Endothelial cell of umbilical vein (primary cell): ENCODE measurements around the gene CERS6. TPM values are rescaled to one million over a fixed set of nuclear protein-coding genes. Genes with fewer than 3 reads are reported as not detected.

Source experiments
- BruUV-seq: library from RNA; stranded (reverse); fragments of 400-500 nt; replicated peaks from 2 replicates; lab custom pipeline; 2021; lab: Mats Ljungman, UMichigan
- CTCF ChIA-PET: fragments of 300-600, 350-600 bp; sonication (Branson Sonifier 250); formaldehyde crosslinking; loops from one replicate; lab custom pipeline; 2021; ENCODE audit warnings: antibody characterized with exemption, inconsistent platforms; lab: Charles Lee
- POLR2A ChIA-PET: fragments of 300-600, 350-600 bp; sonication (Branson Sonifier 250); formaldehyde crosslinking; loops from one replicate; lab custom pipeline; 2021; ENCODE audit warnings: antibody characterized with exemption, inconsistent platforms; lab: Charles Lee
- DNase-seq: peaks from one replicate; pipeline ENCODE4 v3.0.0-alpha.2; 2011; ENCODE audit warnings: low read depth, low spot score
- FAIRE-seq: peaks from 2 replicates; lab custom pipeline; 2011; peaks lifted over from hg19 to GRCh38; lab: Jason Lieb, UNC
- H2AFZ ChIP-seq: 2 replicates; pipeline ENCODE4 v1.6.0; 2012; ENCODE audit warnings: low read depth, low read length, control low read depth, inconsistent platforms
- H3K27ac ChIP-seq: 2 replicates; pipeline ENCODE4 v1.5.1; 2011; ENCODE audit warnings: low read depth, mild to moderate bottlenecking, control low read depth, low read length, moderate library complexity; ENCODE audit not compliant: insufficient read depth
- H3K27me3 ChIP-seq, 2 experiments: 2 replicates each; pipeline versions ENCODE4 v1.6.0 to v1.6.1; 2011; ENCODE audit warnings: low read length in 2 of 2, mixed read lengths in 1 of 2; ENCODE audit not compliant: control insufficient read depth in 2 of 2, insufficient read depth in 2 of 2
- H3K36me3 ChIP-seq, 2 experiments: 2 replicates in 1 of 2; 3 replicates in 1 of 2; pipeline ENCODE4 v1.5.1; 2011; ENCODE audit warnings: low read length in 2 of 2, mild to moderate bottlenecking in 1 of 2, moderate library complexity in 1 of 2; ENCODE audit not compliant: control insufficient read depth in 2 of 2, insufficient read depth in 2 of 2; ENCODE audit errors: extremely low read depth in 1 of 2
- H3K4me1 ChIP-seq: 3 replicates; pipeline ENCODE4 v1.5.1; 2011; ENCODE audit warnings: mild to moderate bottlenecking, low read length; ENCODE audit not compliant: control insufficient read depth, insufficient read depth; ENCODE audit errors: extremely low read depth
- H3K4me2 ChIP-seq: 2 replicates; pipeline ENCODE4 v1.6.1; 2011; ENCODE audit warnings: low read length, control low read depth, mixed read lengths; ENCODE audit not compliant: insufficient read depth
- H3K4me3 ChIP-seq, 3 experiments: fragments of 200-600 bp in 1 of 3; sonication (generic), shearing (Covaris generic) in 1 of 3; replicated peaks in 1 of 3; 2 replicates each; pipeline ENCODE4 v1.5.1; 2011 to 2016; ENCODE audit warnings: control low read depth in 3 of 3, low read length in 3 of 3, mild to moderate bottlenecking in 2 of 3, inconsistent platforms in 1 of 3, low read depth in 1 of 3, moderate library complexity in 1 of 3; ENCODE audit not compliant: insufficient read depth in 1 of 3
- H3K79me2 ChIP-seq: 2 replicates; pipeline ENCODE4 v1.6.0; 2012; ENCODE audit warnings: low read length, inconsistent platforms; ENCODE audit not compliant: control insufficient read depth, insufficient read depth
- H3K9ac ChIP-seq: replicated peaks from 2 replicates; pipeline ENCODE3; 2011; ENCODE audit warnings: low read length, control low read depth; ENCODE audit not compliant: insufficient read depth; ENCODE audit errors: extremely low read depth
- H3K9me1 ChIP-seq: replicated peaks from 3 replicates; pipeline ENCODE4 v1.6.0; 2011; ENCODE audit warnings: mild to moderate bottlenecking, low read length; ENCODE audit not compliant: control insufficient read depth, insufficient read depth; ENCODE audit errors: extremely low read depth
- H3K9me3 ChIP-seq: replicated peaks from 2 replicates; pipeline ENCODE4 v1.5.1; 2012; ENCODE audit warnings: low read length, inconsistent platforms; ENCODE audit not compliant: control insufficient read depth, insufficient read depth
- H4K20me1 ChIP-seq: replicated peaks from 2 replicates; pipeline ENCODE3; 2011; ENCODE audit warnings: mild to moderate bottlenecking, low read length; ENCODE audit not compliant: control insufficient read depth, insufficient read depth; ENCODE audit errors: extremely low read depth
- CTCF ChIP-seq, 2 donors: IDR thresholded peaks; 1 replicate in 1 of 2; 2 replicates in 1 of 2; pipeline ENCODE4 v1.5.1; 2011; ENCODE audit warnings: low read length in 2 of 2, mild to moderate bottlenecking in 2 of 2, moderate library complexity in 2 of 2, control low read depth in 1 of 2, inconsistent platforms in 1 of 2, low read depth in 1 of 2; ENCODE audit not compliant: insufficient read depth in 1 of 2; ENCODE audit errors: extremely low read depth in 1 of 2
- EZH2 ChIP-seq: IDR thresholded peaks from 2 replicates; pipeline ENCODE4 v1.6.1; 2012; ENCODE audit warnings: borderline replicate concordance, low read depth, mild to moderate bottlenecking, moderate library complexity, low read length, inconsistent platforms; ENCODE audit not compliant: severe bottlenecking
- FOS ChIP-seq: IDR thresholded peaks from 2 replicates; pipeline ENCODE4 v1.6.1; 2011; ENCODE audit warnings: mild to moderate bottlenecking, low read length, moderate library complexity, borderline replicate concordance; ENCODE audit not compliant: insufficient read depth
- GATA2 ChIP-seq: IDR thresholded peaks from 2 replicates; pipeline ENCODE4 v1.7.0; 2011; ENCODE audit warnings: low read depth, mild to moderate bottlenecking, moderate library complexity, mixed read lengths, low read length; ENCODE audit not compliant: insufficient read length, insufficient read depth
- JUN ChIP-seq: IDR thresholded peaks from 2 replicates; pipeline ENCODE4 v1.6.1; 2011; ENCODE audit warnings: borderline replicate concordance, low read depth; ENCODE audit not compliant: insufficient read length, insufficient read depth
- MAX ChIP-seq: IDR thresholded peaks from 2 replicates; pipeline ENCODE4 v1.6.1; 2011; ENCODE audit not compliant: insufficient read depth, insufficient read length
- MYC ChIP-seq: IDR thresholded peaks from one replicate; pipeline ENCODE4 v1.6.1; 2011; ENCODE audit warnings: mild to moderate bottlenecking, low read depth, low read length
- POLR2A ChIP-seq: IDR thresholded peaks from 2 replicates; pipeline ENCODE4 v1.6.1; 2012; ENCODE audit warnings: low read depth, mild to moderate bottlenecking, control low read depth, low read length
- POLR2AphosphoS5 ChIP-seq: IDR thresholded peaks from 2 replicates; pipeline ENCODE4 v1.6.1; 2012; ENCODE audit warnings: low read depth, mild to moderate bottlenecking, control low read depth, low read length, moderate library complexity; ENCODE audit not compliant: insufficient read depth
- dilution Hi-C: fragments of 300-500 bp; cut with MboI; formaldehyde crosslinking; loops from one replicate; pipeline ENCODE4 v1.15.0; 2019; ENCODE audit warnings: low sequenced_read_pairs; ENCODE audit not compliant: extremely low pct_ligation_motif_present
- intact Hi-C: fragments of 100-400 bp; cut with micrococcal nuclease; formaldehyde crosslinking; loops from one replicate; pipeline ENCODE4 v1.10.0; 2022
- polyA plus RNA-seq, 4 experiments: library from polyadenylated mRNA; depleted of rRNA in 3 of 4; stranded (reverse) in 3 of 4; unstranded in 1 of 4; fragments of >200 nt; gene quantifications; 2 replicates each; pipeline versions ENCODE4 v1.2.1 to v1.2.3, GENCODE V29; 2011 to 2012; ENCODE audit warnings: missing spikeins in 1 of 4
- total RNA-seq: library from RNA; stranded (reverse); gene quantifications from 2 replicates; pipeline ENCODE4 v1.2.3, GENCODE V29; 2021

The CERS6 gene
- total and polyA plus RNA-seq, 2 donors (not counting 3 experiments of a cell fraction or from before 2014, with no cell fraction given): 2.7 to 11.7 TPM

- Histone ChIP-seq H3K9ac (no peak overlapping the region), H3K4me3 (no peak overlapping the region), H3K4me2 (no peak overlapping the region), H3K4me1 (peaks cover 4% of the 10 kb centered on the region), H3K36me3 (no peaks in the 10 kb centered on the region), H3K27me3 (no peaks in the 10 kb centered on the region), H2AFZ (no peak overlapping the region), H3K9me1 (no peaks in the 10 kb centered on the region), H4K20me1 (no peaks in the 10 kb centered on the region), H3K9me3 (no peaks in the 10 kb centered on the region), H3K27ac (no peak overlapping the region), H3K79me2 (peaks cover 2% of the 10 kb centered on the region)
- dilution Hi-C loops: no loop called here
- no peak for FAIRE-seq
- ChIA-PET POLR2A (no interaction called here), CTCF (interaction anchor here (0.6 kb wide), 1 partner anchor 238 kb away, joined by 3 read pairs; no protein-coding TSS in a partner anchor)
- no peak for DNase-seq
- intact Hi-C loops: no loop called here
- TF ChIP-seq GATA2 (no peak), FOS (no peak), POLR2A (no peak), POLR2AphosphoS5 (no peak), EZH2 (no peak), MAX (no peak), CTCF (IDR thresholded peaks at IDR 0.05; ENCODE audit: extremely low read depth in 1 of 2, insufficient read depth in 1 of 2, low read depth in 1 of 2, low read length in 2 of 2) (no peak), MYC (no peak), JUN (no peak)
- no TSS peak for BruUV-seq
Observed at GRCh38 chr2:168468354-168468753, 12.3 kb downstream of the CERS6 start.
